GM12892 (cell line): ENCODE data around the gene MX2.

Experiments used
- POLR2A ChIP-seq: IDR thresholded peaks from 2 replicates; pipeline ENCODE4 v1.6.1; 2011; ENCODE audit warnings: low read depth, low read length, control low read depth
- POLR2AphosphoS5 ChIP-seq: IDR thresholded peaks from 2 replicates; pipeline ENCODE4 v1.6.1; 2011; ENCODE audit warnings: low read depth, low read length, control low read depth
- TAF1 ChIP-seq: IDR thresholded peaks from 2 replicates; pipeline ENCODE4 v1.6.1; 2011; ENCODE audit warnings: low read depth, mild to moderate bottlenecking, control low read depth, low read length, borderline replicate concordance

DNA sequence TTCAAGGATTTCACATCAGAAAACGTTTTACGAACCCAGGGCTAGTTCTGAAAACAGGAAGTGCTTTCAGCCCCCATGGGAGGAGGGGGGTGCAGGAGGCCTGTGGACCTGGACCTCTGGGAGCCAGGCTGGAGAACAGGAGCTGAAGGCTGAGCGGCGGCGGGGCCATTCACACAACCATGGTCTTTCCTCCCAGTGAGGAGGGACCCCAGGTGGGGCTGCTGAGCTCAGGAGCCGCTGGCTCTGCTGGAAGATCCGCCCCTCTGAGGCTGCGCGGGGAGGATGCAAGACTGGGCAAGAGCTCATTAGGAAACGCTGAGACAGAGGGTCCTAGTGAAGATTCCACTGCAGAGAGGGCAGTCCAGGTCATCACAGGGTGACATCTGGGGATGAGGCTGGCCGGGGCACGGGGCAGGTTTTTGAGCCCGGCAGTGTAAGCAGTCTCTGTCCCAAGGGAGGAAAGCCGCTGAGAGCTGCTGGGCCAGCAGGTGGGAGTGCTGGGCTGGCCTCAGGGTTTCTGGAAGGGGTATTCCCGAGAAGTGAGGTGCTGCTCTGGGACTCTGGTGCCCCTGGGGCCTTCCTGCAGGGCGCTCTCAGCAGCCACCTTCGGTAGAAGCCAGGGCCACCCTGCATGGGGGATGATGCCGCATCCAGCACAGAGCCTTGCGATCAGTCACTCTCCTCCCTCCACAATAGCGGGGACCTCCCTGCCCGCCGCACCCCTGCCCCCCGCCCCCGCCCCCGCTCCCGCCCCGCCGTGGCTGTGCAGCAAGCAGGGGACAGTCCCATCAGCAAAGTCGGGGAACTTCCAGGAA, 7.5 kb downstream of the MX2 start:
- TF ChIP-seq TAF1 (no peak), POLR2A (peak; percentile 54; the same call in 1 of the 2 replicates), POLR2AphosphoS5 (peak; percentile 51)
